ENCODE measurements around the gene TEAD3. TPM values are rescaled to one million over a fixed set of nuclear protein-coding genes. Genes with fewer than 3 reads are reported as not detected.

Gene TEAD3
- total and polyA plus RNA-seq, 2 of the 4 experiments (the other 2 are of a cell fraction), result 5.2 to 28.0 TPM

GRCh38 chr6:35443341-35444030, 53.4 kb downstream of the TEAD3 start:
- Histone ChIP-seq H2BK20ac (ENCODE audit: low read depth, low read length) (no peak overlapping the region), H2AK5ac (ENCODE audit: low read depth, low read length) (peak overlapping the region; percentile 37), H3K79me1 (ENCODE audit: low read depth in 1 of 2, low read length in 2 of 2) (no peaks in the 10 kb centered on the region), H3K36me3 (ENCODE audit: control insufficient read depth, insufficient read depth, low read length) (no peaks in the 10 kb centered on the region), H3K9ac (ENCODE audit: low read depth, low read length) (no peak overlapping the region), H3K4me3 (ENCODE audit: insufficient read depth, low read depth, low read length) (no peak overlapping the region), H3K9me3 (ENCODE audit: control insufficient read depth, insufficient read depth, low read length) (no peaks in the 10 kb centered on the region), H3K27ac (ENCODE audit: insufficient read depth, low read length) (no peak overlapping the region), H3K56ac (ENCODE audit: extremely low read depth, insufficient read depth, low read length) (no peak overlapping the region), H3K4ac (ENCODE audit: low read depth, low read length) (no peak overlapping the region; the same call in 1 of the 2 replicates), H3K9me1 (ENCODE audit: insufficient read depth, low read length) (no peaks in the 10 kb centered on the region), H3K18ac (ENCODE audit: low read depth, low read length) (no peak overlapping the region), H3K4me1 (ENCODE audit: control insufficient read depth, insufficient read depth, low read length) (no peaks in the 10 kb centered on the region), H4K5ac (ENCODE audit: low read depth, low read length) (no peak overlapping the region), H3K4me2 (ENCODE audit: low read depth, low read length) (no peak overlapping the region), H2AFZ (replicated peaks; ENCODE audit: low read length, poor library complexity) (peak overlapping the region; percentile 58), H3K23ac (ENCODE audit: low read depth, low read length) (no peak overlapping the region), H3K27me3 (ENCODE audit: control insufficient read depth, insufficient read depth, low read length) (no peaks in the 10 kb centered on the region), H2BK15ac (ENCODE audit: low read depth, low read length) (no peak overlapping the region), H4K20me1 (ENCODE audit: insufficient read depth, low read length) (no peaks in the 10 kb centered on the region), H2BK120ac (ENCODE audit: low read depth, low read length) (peak overlapping the region; percentile 34; the same call in 1 of the 2 replicates), H3K14ac (replicated peaks; ENCODE audit: low read depth, low read length) (no peak overlapping the region; the same call in 1 of the 2 replicates), H2BK5ac (ENCODE audit: low read depth, low read length, poor library complexity, severe bottlenecking) (peak overlapping the region; percentile 10), H4K8ac (ENCODE audit: low read depth in 2 of 2, low read length in 2 of 2) (no peak overlapping the region), H4K91ac (ENCODE audit: insufficient read depth, low read depth, low read length) (peak overlapping the region; percentile 71; the same call in 1 of the 2 replicates), H2AK9ac (replicated peaks; ENCODE audit: low read depth, low read length, poor library complexity) (peak overlapping the region; percentile 72)
- TF ChIP-seq CHD1 (IDR thresholded peaks at IDR 0.05; ENCODE audit: low read depth, low read length) (no peak), RCOR1 (IDR thresholded peaks at IDR 0.05; ENCODE audit: insufficient replicate concordance, low read length) (no peak), USF2 (IDR thresholded peaks at IDR 0.05; ENCODE audit: low read depth, low read length) (no peak), SMC3 (IDR thresholded peaks at IDR 0.05; ENCODE audit: low read depth, low read length) (no peak), POLR2A (IDR thresholded peaks at IDR 0.05; ENCODE audit: low read depth, low read length) (no peak), ELK1 (IDR thresholded peaks at IDR 0.05; ENCODE audit: borderline replicate concordance, low read depth, low read length) (no peak), NFE2L2 (IDR thresholded peaks at IDR 0.05; ENCODE audit: low read depth, low read length) (no peak), RFX5 (IDR thresholded peaks at IDR 0.05; ENCODE audit: low read depth, low read length) (no peak), CTCF (conservative IDR thresholded peaks at IDR 0.05; ENCODE audit: low read depth, low read length) (no peak), MAFK (IDR thresholded peaks at IDR 0.05; ENCODE audit: low read depth, low read length) (no peak), BHLHE40 (IDR thresholded peaks at IDR 0.05; ENCODE audit: low read depth, low read length) (no peak), RAD21 (IDR thresholded peaks at IDR 0.05; ENCODE audit: low read length) (no peak), FOS (IDR thresholded peaks at IDR 0.05; ENCODE audit: low read depth, low read length) (no peak), MXI1 (IDR thresholded peaks at IDR 0.05; ENCODE audit: borderline replicate concordance, low read depth, low read length) (no peak), CEBPB (IDR thresholded peaks at IDR 0.05; ENCODE audit: low read depth, low read length) (no peak)
- no TSS peak for BruUV-seq (replicated peaks)
- POLR2A ChIA-PET (ENCODE audit: unreplicated experiment), result no interaction called here
- in situ Hi-C loops (cut with MboI; ENCODE audit: low sequenced_read_pairs), result no loop called here
- intact Hi-C loops (cut with micrococcal nuclease), result no loop called here
- ATAC-seq (ENCODE audit: low read depth), result no peak
- dilution Hi-C loops (cut with HindIII; ENCODE audit: low sequenced_read_pairs, unreplicated experiment), result no loop called here
- CTCF ChIA-PET, result interaction anchor here (1.2 kb wide), 1 partner anchor 24 kb away, joined by 4 read pairs; no protein-coding TSS in a partner anchor
- DNase-seq, result no peak
- no CpG with 5 or more reads among the region's 9 CpGs for WGBS, 2 experiments (ENCODE audit: extremely low coverage in 2 of 2, insufficient read length in 1 of 2)
